Activated CD8-positive, alpha-beta memory T cell treated with anti-CD3 and anti-CD28 coated beads, Interleukin-2, amount 50 U/mL, for 48 hours (primary cell): ENCODE results near the gene PAQR6.

Experiments
- DNase-seq: peaks from one replicate; pipeline ENCODE4 v3.0.0-alpha.2; 2020

Gene PAQR6

DNA sequence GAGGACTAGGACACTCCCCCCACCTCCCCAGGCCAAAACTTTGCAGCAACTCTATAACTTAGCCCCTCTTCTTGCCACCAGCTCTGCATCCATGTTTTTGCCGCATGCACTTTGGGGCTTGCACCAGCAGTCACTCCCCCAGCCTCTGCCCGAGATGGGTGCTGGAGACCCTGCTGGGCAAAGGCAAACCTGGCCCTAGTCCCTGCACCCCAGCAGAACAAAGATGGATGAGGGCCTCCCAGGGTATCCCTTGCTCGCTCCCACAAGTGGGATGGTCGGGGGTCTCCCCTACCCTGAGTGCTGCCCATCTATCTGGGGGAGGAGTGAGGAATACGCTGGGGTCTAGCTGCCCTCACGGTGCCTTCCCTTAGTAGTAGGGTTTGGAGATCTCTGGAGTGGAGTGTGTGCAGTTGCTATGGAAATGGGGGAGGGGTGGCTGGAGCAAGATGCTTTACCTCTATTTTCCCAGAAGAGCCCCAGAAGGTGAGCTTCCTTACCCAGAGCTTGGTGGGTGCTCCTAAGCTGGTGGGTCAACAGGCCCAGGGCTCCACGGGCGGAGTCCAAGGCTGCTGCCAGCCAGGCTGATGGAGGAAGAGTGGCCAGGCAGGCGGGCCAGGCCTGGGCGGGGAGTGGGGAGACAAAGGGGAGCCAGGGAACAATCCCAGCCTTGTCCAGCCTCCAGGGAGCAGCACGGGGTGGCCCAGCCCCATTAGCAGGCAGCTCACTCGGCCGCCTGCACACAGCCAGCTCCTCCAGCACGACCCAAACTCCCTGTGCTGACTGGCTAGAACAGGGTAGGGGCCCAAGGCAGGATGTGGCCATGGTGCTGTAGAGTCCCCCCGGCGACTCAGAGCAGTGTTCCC is at the start of gene PAQR6:
TSS of gene PAQR6 (minus strand) at position 597 of the 863 bp plus-strand sequence. CDS start 1,325 bp downstream, outside the sequence.
- DNase-seq = no peak

DNA sequence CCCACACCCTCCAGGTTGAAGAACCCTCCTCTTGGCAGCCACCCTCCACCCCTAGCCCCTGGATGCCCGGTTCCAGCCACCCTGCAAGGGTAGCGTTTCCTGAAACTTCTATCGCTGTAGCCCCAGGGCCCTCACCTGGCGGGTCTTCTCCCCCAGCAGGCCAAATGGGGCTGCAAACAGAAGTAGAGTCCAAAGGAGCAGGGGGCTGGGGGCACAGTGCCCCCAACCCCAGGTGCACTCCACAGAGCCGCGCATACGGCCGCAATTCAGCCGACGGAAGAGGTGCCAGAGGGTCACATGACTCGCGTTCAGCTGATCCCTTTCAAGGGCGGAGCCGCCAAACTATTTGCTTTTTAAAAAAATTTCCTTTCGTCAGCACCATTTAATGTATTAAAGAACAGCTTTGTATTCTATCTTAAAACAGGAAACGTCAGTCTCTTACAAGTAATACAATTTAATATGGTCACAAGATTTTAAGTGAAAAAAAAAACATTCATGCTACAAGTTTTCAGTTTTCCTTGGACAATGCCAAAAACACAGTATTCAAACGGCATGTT is 47.6 kb upstream of the PAQR6 start, which contains the start of gene GLMP:
TSS of gene GLMP (minus strand) at position 289 of the 557 bp plus-strand sequence. CDS start at position 255, 34 bp downstream.
- DNase-seq = peak; percentile 75

DNA sequence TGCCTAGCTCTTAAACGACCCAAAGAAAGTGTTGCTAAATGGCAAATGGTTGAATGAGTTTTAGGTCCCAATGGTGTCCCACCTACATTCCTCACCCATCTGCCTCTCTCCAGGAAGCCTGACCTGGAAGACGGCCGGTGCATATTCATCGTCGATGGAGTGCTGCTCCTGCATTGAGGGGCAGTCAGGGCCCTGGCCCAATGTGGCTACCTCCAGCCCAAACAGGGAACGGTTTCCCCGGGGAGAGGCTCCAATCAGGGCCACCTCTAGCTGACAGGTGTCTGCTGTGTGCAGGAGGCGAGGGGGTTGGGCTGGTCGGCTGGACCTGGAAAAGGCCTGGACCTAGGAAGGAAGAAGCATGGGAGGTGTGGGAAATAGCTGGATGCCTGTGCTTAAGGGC is 46.0 kb upstream of the PAQR6 start:
- DNase-seq = no peak

DNA sequence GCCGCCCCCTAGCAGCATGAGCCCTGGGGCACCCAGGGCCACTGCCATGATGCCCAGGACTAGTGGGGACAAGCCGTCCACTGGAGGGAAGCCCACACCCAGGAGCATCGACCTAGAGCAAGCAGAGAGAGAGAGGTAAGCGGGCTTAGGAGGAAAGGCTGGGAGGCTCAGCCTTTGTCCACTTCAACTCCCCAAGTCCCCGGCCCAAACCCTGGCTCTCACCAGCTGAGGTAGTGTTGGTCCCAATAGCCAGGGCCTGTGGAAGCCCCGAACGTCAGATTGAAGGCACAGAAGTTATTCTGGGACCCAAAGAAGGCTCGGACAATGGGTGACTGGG is 45.2 kb upstream of the PAQR6 start:
- DNase-seq = no peak

GRCh38 chr1:156291226-156292061 is 43.6 kb upstream of the PAQR6 start:
- DNase-seq = no peak

DNA sequence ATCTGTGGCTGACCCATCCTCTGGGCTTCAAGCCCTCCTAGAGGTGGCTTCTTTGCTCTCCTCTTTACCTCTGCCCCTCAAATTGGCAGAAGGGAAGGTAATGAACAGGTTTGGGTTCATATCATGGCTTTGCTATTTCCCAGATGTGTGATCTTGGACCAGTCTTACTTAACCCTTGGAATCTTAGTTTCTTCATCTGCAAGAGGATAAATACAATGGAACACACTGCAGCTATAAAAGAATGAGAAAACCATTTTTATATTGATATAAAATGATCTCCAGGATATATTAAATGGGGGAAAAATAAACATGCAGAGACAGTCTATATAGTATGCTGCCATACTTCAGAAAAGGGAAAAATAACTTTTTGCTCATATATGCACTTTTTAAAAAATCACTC is 42.0 kb upstream of the PAQR6 start:
- no peak for DNase-seq

GRCh38 chr1:156286061-156286460 is 38.2 kb upstream of the PAQR6 start:
- no peak for DNase-seq

- no peak for DNase-seq
These were observed 37.6 kb upstream of the PAQR6 start for GRCh38 chr1:156285437-156285836.

GRCh38 chr1:156284757-156285156 is 36.9 kb upstream of the PAQR6 start:
- no peak for DNase-seq

GRCh38 chr1:156284112-156284511 is 36.3 kb upstream of the PAQR6 start, which contains the start of gene TMEM79:
Gene TMEM79, plus strand, starts transcription at chr1:156284325. Its CDS starts 902 bp downstream, at chr1:156285227.
- DNase-seq = no peak

DNA sequence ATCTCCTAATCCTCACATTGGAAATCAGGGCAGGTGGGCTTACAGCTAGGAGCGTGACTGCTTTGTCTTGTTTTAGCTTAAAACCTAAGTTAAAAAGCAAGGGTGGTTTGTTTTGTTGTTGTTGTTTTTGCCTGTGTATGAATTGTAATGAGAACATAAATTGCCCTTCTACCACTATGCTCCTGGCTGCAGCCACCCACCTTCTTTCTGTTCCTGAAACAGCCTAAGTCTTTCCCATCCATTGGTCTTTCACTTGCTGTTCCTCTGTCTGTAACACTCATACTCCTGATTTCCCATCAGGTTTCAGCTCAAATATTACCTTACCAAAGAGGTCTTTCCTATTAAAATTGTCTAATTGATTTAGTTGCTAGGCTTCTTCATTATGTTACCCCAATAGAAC is 35.7 kb upstream of the PAQR6 start:
- DNase-seq = no peak

DNA sequence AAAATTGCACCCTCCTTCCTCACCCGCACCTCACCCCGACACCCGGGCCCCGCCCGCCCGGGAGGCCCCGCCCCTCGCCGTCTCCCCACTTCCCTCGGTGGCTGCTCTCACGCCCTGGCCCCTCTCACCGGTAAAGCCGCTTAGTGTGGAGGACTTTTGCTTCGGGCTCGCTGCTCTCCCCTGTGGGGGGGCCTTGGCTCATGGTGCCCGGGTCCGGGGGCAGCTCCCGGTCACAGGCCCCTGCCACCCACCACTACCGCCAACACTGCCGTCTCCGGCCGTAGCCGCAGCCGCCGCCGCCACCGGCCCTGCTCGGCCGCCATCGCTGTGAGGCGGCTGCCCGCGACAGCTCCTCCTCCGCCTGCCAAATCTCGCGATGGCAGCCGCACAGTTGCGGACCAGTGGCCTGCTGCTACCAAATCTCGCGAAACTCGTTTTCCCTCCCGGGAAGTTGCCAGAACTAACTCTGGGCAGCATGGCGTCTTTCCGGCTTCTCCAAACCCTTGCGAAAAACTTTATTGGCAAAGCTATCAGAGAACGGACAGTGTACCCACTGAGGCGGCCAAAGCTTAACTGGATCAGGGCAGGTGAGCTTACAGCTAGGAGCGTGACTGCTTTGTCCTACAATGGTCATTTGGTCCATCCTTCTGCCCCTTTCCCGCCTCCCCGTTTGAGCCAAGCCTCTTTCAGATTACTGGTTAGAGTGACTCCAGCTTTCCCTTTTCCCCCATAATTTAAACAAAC is 34.8 kb upstream of the PAQR6 start, which contains the start of gene SMG5:
TSS of gene SMG5 (minus strand) at position 347 of the 744 bp plus-strand sequence. CDS start at position 202, 145 bp downstream.
- peak; percentile 94 for DNase-seq

DNA sequence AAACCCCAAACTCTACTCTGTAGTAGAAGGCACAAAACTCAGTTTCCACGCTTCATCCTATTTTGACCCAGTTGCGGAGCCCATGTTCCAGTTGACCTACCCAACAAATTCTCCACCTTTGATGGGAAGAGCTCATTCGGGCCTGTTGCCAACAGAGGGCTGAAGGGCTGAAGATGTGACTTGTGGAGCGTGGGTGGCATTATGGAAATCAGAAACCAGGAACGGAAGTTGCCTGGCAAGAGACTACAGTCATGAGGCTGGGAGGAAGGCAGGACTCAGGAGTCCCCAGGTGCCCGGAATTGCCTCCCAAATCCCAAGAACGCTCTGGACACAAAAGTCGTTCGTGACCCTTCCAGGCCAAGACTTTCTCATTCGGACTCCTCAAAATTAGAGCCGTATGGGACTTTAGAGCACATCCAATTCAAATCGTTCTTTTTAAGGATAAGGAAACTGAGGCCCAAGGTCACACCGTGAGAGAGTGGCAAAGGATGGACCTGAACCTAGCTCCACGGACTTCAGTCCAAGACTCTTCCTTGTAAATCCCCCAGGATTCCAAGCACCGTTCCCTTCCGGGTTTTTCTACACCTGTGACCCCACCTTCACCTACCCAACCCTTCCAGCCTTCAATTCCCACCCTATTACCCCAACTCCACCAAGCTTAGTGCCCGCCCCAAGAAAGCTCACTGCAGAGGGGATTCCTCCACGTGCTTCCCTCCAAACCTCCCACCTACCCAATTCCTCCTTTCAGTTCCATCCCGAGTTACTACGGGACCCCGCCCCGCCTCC is 34.0 kb upstream of the PAQR6 start:
- peak; percentile 63 for DNase-seq

DNA sequence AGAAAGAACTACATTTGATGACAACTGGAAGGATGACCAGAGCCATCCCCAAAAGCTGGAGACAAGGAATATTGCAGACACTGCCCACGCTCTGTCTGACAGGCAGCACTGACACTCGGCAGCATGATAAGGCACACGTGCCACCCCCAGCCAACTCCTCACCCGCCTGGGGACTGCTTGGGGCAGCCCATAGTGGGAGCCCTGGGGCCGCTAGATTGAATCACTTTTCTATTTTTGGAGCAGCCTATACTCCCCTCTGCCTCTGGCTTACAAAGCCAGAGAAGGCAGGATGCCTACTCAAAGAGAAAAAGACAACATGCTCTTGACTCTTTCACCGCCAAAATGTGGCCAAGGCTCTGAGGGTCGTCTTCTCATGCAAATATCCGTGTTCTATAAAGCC is 33.4 kb upstream of the PAQR6 start:
- DNase-seq = peak; percentile 78

- DNase-seq = no peak
These were observed 32.0 kb upstream of the PAQR6 start for GRCh38 chr1:156279837-156280236.

- DNase-seq = no peak
These were observed 29.1 kb upstream of the PAQR6 start for GRCh38 chr1:156276966-156277381.

- DNase-seq = no peak
These were observed 28.7 kb upstream of the PAQR6 start for GRCh38 chr1:156276532-156276931.

- DNase-seq = no peak
These were observed 22.5 kb upstream of the PAQR6 start for GRCh38 chr1:156270314-156270713.

DNA sequence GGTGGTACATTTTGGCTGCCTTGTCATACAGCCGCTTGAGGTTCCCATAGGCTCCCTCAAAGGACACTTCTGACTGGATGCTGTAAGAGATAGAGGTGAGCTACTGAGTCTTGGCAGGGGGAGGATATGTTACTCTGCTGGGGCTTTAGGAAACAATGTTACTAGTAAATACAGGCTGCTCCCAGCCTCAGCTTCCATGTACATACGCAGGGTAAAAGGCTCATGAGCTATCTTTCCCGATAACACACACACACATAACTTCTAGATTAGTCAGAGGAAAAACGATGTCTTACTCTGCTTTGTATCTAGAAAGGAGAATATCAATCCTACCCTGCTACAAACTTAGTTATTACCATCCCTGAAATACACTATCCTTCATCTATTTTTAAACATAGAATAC is 20.5 kb upstream of the PAQR6 start:
- no peak for DNase-seq

DNA sequence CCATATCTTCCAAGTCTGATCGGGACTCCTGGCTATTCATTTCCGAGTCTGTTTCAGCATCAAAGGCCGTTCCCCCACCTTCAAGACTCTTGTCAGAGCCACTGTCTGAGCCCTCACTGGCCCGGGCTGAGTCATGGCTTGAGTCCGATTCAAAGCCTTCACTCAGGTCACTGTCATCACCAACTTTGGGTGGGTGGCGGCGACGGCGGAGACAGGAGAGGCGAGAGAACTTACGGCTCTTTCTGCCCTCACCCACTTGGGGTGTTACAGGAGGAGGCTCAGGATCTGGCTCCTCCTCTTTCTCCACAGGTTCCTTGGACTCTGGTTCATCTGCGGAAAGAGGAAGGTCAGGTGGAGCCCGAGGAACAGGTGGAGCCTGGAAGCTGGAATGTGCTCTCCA is 18.2 kb upstream of the PAQR6 start:
- DNase-seq = no peak

DNA sequence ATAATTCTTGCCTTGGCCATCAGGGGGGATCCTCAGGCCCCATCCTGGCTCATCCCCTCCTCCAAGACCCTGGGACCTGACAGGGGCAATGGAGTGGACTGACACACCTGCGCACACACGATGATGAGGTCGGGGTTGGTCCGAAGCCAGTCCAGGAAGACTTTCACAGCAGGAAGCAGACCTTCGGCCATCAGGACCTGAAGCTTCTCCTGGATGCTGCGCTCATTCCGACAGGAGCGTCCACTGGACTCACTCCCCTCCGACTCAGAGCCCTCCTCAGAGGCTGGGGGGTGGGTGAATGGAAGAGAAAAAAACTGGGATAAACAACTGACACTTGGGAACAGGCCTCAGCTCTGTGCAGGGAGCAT is 15.4 kb upstream of the PAQR6 start:
- DNase-seq = no peak
